Mesendoderm (in vitro differentiated cells): ENCODE measurements around the gene SKI.

Experiments used
- DNase-seq: peaks from one replicate; pipeline ENCODE4 v3.0.0; 2013
- H2AK5ac ChIP-seq: 2 replicates; pipeline ENCODE4 v1.6.1; 2013; ENCODE audit warnings: low read length, inconsistent platforms
- H2BK120ac ChIP-seq: 2 replicates; pipeline ENCODE4 v1.6.1; 2013; ENCODE audit warnings: low read depth, mild to moderate bottlenecking, low read length, moderate library complexity, mixed read lengths
- H2BK15ac ChIP-seq: replicated peaks from 2 replicates; pipeline ENCODE4 v1.6.1; 2013; ENCODE audit warnings: low read depth, mild to moderate bottlenecking, moderate library complexity
- H2BK5ac ChIP-seq: 2 replicates; pipeline ENCODE4 v1.6.1; 2013; ENCODE audit warnings: low read length, inconsistent platforms
- H3K18ac ChIP-seq: 2 replicates; pipeline ENCODE4 v1.6.1; 2013; ENCODE audit warnings: mild to moderate bottlenecking, low read length, mixed read lengths
- H3K23ac ChIP-seq: one replicate; pipeline ENCODE4 v1.6.1; 2013; ENCODE audit warnings: low read length
- H3K27ac ChIP-seq: 2 replicates; pipeline ENCODE4 v1.5.1; 2013; ENCODE audit warnings: low read depth, mild to moderate bottlenecking, inconsistent platforms, low read length, moderate library complexity
- H3K27me3 ChIP-seq: 2 replicates; pipeline ENCODE4 v1.6.1; 2013; ENCODE audit warnings: low read length, control low read depth, mild to moderate bottlenecking, inconsistent platforms; ENCODE audit not compliant: insufficient read depth, poor library complexity
- H3K36me3 ChIP-seq: 2 replicates; pipeline ENCODE4 v1.6.1; 2013; ENCODE audit warnings: low read length, inconsistent platforms; ENCODE audit not compliant: control insufficient read depth, insufficient read depth
- H3K4ac ChIP-seq: one replicate; pipeline ENCODE4 v1.6.1; 2013; ENCODE audit warnings: low read depth, mild to moderate bottlenecking, low read length, moderate library complexity
- H3K4me1 ChIP-seq: 2 replicates; pipeline ENCODE4 v1.6.1; 2013; ENCODE audit warnings: low read depth, low read length, inconsistent platforms; ENCODE audit not compliant: control insufficient read depth
- H3K4me2 ChIP-seq: 2 replicates; pipeline ENCODE4 v1.6.1; 2013; ENCODE audit warnings: low read length
- H3K4me3 ChIP-seq: 2 replicates; pipeline ENCODE4 v1.5.1; 2013; ENCODE audit warnings: mild to moderate bottlenecking, low read length
- H3K56ac ChIP-seq: one replicate; pipeline ENCODE4 v1.6.1; 2013; ENCODE audit warnings: low read length
- H3K79me1 ChIP-seq: 2 replicates; pipeline ENCODE4 v1.6.1; 2013; ENCODE audit warnings: low read length, inconsistent platforms
- H3K79me2 ChIP-seq: 2 replicates; pipeline ENCODE4 v1.6.1; 2013; ENCODE audit warnings: mild to moderate bottlenecking, low read length; ENCODE audit not compliant: control insufficient read depth, insufficient read depth
- H3K9ac ChIP-seq: 2 replicates; pipeline ENCODE4 v1.6.1; 2013; ENCODE audit warnings: low read length, inconsistent platforms
- H4K5ac ChIP-seq: one replicate; pipeline ENCODE4 v1.6.1; 2013; ENCODE audit warnings: low read length
- H4K8ac ChIP-seq: one replicate; pipeline ENCODE4 v1.6.1; 2013; ENCODE audit warnings: low read depth, mild to moderate bottlenecking, control low read depth, low read length, moderate library complexity
- WGBS: extraction: QIAGEN DNeasy Blood & Tissue Kit; methylation state at CpG from one replicate; pipeline ENCODE4 v1.1.7; 2013; ENCODE audit warnings: low lambda C conversion rate, missing lambda C conversion rate; ENCODE audit not compliant: insufficient coverage; ENCODE audit errors: extremely low coverage; 5-methylcytosine and 5-hydroxymethylcytosine counted together

SKI gene

DNA sequence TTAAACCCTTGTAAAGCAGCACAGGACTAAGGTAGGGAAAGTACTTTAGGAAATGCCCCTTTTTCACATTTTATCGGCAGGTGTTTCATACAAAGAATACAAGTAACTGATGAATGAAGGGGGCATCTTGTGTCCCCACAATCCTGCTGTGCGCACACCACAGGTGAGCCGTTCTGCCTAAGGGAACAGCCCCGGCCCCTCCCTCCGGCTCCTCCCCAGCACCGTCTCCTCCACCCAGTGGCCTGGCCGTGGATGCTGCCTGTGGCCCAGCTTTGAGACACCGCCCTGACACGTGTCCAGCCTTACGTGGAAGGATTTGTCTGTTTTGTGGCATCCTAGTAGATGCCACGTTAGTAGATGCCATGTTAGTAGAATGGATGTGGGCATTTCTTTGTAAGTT lies 46.4 kb upstream of the SKI start:
- H3K4me1 ChIP-seq: no peaks in the 10 kb centered on the region
- H3K4me3 ChIP-seq: no peak overlapping the region
- DNase-seq: no peak
- no peak overlapping the region for H2BK15ac ChIP-seq
- no peak overlapping the region for H2BK120ac ChIP-seq
- no peak overlapping the region for H3K9ac ChIP-seq
- no peak overlapping the region for H4K5ac ChIP-seq
- no peak overlapping the region for H3K23ac ChIP-seq
- no peak overlapping the region for H4K8ac ChIP-seq
- WGBS: no CpG with 5 or more reads among the region's 11 CpGs
- no peak overlapping the region for H2AK5ac ChIP-seq
- no peak overlapping the region for H3K18ac ChIP-seq
- no peak overlapping the region for H3K4me2 ChIP-seq
- no peak overlapping the region for H3K56ac ChIP-seq
- no peaks in the 10 kb centered on the region for H3K79me1 ChIP-seq
- H3K27ac ChIP-seq: no peak overlapping the region
- no peaks in the 10 kb centered on the region for H3K79me2 ChIP-seq
- H3K36me3 ChIP-seq: peaks cover 5% of the 10 kb centered on the region
- H3K4ac ChIP-seq: no peak overlapping the region
- H3K27me3 ChIP-seq: no peaks in the 10 kb centered on the region
- H2BK5ac ChIP-seq: no peak overlapping the region

DNA sequence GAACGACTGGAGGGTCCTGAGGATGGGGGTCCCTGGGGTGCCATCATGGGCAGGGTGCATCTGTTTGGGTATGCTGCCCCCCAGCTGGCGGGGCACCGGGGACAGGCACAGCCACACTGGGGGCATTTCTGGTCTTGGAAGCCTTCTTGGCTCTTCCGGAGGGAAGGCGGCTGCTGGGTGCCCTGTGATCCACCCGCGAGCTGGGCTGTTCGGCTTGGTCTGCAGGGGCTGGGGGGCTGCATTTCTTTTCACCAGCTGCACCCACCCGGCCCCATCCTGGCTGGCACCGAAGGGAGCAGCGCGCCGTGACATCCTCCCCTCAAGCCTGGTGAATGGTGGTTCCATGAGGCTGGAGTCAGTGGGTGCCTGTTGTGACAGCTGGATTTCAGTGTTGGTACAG lies 45.7 kb upstream of the SKI start:
- no peak overlapping the region for H2BK5ac ChIP-seq
- no peak overlapping the region for H2AK5ac ChIP-seq
- WGBS: no CpG with 5 or more reads among the region's 13 CpGs
- no peaks in the 10 kb centered on the region for H3K27me3 ChIP-seq
- H3K79me1 ChIP-seq: no peaks in the 10 kb centered on the region
- DNase-seq: no peak
- H4K5ac ChIP-seq: no peak overlapping the region
- H3K18ac ChIP-seq: no peak overlapping the region
- H3K9ac ChIP-seq: no peak overlapping the region
- H3K27ac ChIP-seq: no peak overlapping the region
- H3K4me1 ChIP-seq: no peaks in the 10 kb centered on the region
- H3K4me3 ChIP-seq: no peak overlapping the region
- H2BK120ac ChIP-seq: no peak overlapping the region
- no peak overlapping the region for H2BK15ac ChIP-seq
- H3K23ac ChIP-seq: no peak overlapping the region
- no peak overlapping the region for H4K8ac ChIP-seq
- no peak overlapping the region for H3K56ac ChIP-seq
- no peak overlapping the region for H3K4me2 ChIP-seq
- H3K79me2 ChIP-seq: no peaks in the 10 kb centered on the region
- peaks cover 5% of the 10 kb centered on the region for H3K36me3 ChIP-seq
- no peak overlapping the region for H3K4ac ChIP-seq

DNA sequence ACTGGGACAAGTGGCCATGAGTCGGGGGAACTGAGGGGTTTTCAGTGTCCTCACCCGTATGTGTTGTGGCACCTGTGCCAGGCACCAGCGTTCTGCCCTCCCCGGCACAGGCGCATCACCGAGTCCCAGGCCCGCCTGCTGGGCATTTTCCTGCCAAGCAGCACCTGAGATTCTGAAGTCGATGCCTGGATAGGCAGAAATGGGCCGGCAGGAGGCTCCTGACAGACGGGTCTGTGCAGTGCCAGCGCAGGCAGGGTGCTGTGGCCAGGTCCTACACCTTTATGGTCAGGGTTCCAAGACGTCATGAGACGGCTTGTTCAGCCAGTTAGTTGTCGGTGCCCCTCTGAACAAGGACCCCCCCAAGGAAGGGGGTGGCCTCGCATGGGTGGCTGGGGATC lies 44.2 kb upstream of the SKI start:
- H3K27me3 ChIP-seq: no peaks in the 10 kb centered on the region
- H2BK5ac ChIP-seq: no peak overlapping the region
- no peak overlapping the region for H3K27ac ChIP-seq
- no peak overlapping the region for H3K9ac ChIP-seq
- no peak overlapping the region for H3K56ac ChIP-seq
- DNase-seq: no peak
- H3K18ac ChIP-seq: no peak overlapping the region
- H3K4ac ChIP-seq: no peak overlapping the region
- no peak overlapping the region for H2BK120ac ChIP-seq
- H3K4me3 ChIP-seq: no peak overlapping the region
- H3K79me1 ChIP-seq: no peaks in the 10 kb centered on the region
- no peak overlapping the region for H3K4me2 ChIP-seq
- no peak overlapping the region for H4K5ac ChIP-seq
- H3K23ac ChIP-seq: no peak overlapping the region
- H4K8ac ChIP-seq: no peak overlapping the region
- no peaks in the 10 kb centered on the region for H3K4me1 ChIP-seq
- no peaks in the 10 kb centered on the region for H3K79me2 ChIP-seq
- H2BK15ac ChIP-seq: no peak overlapping the region
- peaks cover 3% of the 10 kb centered on the region for H3K36me3 ChIP-seq
- no peak overlapping the region for H2AK5ac ChIP-seq
- WGBS: no CpG with 5 or more reads among the region's 15 CpGs

DNA sequence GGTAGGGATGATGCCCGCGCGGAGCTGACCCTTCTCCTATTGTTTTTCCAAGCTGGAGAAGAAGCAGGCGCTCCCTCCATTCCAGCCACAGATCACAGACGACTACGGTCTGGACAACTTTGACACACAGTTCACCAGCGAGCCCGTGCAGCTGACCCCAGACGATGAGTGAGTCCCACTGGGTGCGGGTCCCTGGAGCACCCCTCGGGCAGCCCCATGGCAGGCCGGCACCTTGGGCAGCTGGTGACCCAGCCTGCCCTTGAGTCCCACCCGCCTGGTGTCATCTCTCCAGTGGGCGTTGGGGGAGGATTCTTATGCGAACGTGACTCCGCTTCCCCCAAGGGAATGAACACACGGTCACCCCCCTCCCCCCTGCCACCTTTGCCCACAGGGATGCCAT lies 43.6 kb upstream of the SKI start:
- Histone ChIP-seq H3K36me3 (peaks cover 3% of the 10 kb centered on the region), H3K27ac (no peak overlapping the region), H3K56ac (no peak overlapping the region), H2BK120ac (no peak overlapping the region), H3K23ac (no peak overlapping the region), H4K8ac (no peak overlapping the region), H3K79me2 (no peaks in the 10 kb centered on the region), H3K4me2 (no peak overlapping the region), H2BK15ac (no peak overlapping the region), H3K4ac (no peak overlapping the region), H3K79me1 (no peaks in the 10 kb centered on the region), H3K18ac (no peak overlapping the region), H3K4me3 (no peak overlapping the region), H2BK5ac (no peak overlapping the region), H3K4me1 (no peaks in the 10 kb centered on the region), H4K5ac (no peak overlapping the region), H3K9ac (no peak overlapping the region), H2AK5ac (no peak overlapping the region), H3K27me3 (no peaks in the 10 kb centered on the region)
- no CpG with 5 or more reads among the region's 18 CpGs for WGBS
- no peak for DNase-seq

DNA sequence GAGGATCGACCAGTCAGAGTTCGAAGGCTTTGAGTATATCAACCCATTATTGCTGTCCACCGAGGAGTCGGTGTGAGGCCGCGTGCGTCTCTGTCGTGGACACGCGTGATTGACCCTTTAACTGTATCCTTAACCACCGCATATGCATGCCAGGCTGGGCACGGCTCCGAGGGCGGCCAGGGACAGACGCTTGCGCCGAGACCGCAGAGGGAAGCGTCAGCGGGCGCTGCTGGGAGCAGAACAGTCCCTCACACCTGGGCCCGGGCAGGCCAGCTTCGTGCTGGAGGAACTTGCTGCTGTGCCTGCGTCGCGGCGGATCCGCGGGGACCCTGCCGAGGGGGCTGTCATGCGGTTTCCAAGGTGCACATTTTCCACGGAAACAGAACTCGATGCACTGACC lies 43.2 kb upstream of the SKI start:
- no peak overlapping the region for H4K8ac ChIP-seq
- no peak overlapping the region for H3K18ac ChIP-seq
- no peak overlapping the region for H3K9ac ChIP-seq
- no peaks in the 10 kb centered on the region for H3K4me1 ChIP-seq
- no peak for DNase-seq
- H3K56ac ChIP-seq: no peak overlapping the region
- peaks cover 3% of the 10 kb centered on the region for H3K36me3 ChIP-seq
- no peak overlapping the region for H2BK15ac ChIP-seq
- no peak overlapping the region for H3K27ac ChIP-seq
- H3K79me1 ChIP-seq: no peaks in the 10 kb centered on the region
- H2BK120ac ChIP-seq: no peak overlapping the region
- WGBS: no CpG with 5 or more reads among the region's 33 CpGs
- H3K27me3 ChIP-seq: no peaks in the 10 kb centered on the region
- no peaks in the 10 kb centered on the region for H3K79me2 ChIP-seq
- no peak overlapping the region for H3K4me2 ChIP-seq
- H4K5ac ChIP-seq: no peak overlapping the region
- H2AK5ac ChIP-seq: no peak overlapping the region
- H3K4me3 ChIP-seq: no peak overlapping the region
- no peak overlapping the region for H3K23ac ChIP-seq
- no peak overlapping the region for H3K4ac ChIP-seq
- no peak overlapping the region for H2BK5ac ChIP-seq
